T-helper 17 cell (primary cell): ENCODE measurements around the gene ZG16B. TPM values are rescaled to one million over a fixed set of nuclear protein-coding genes. Genes with fewer than 3 reads are reported as not detected.
A peak's percentile ranks its signal among the peaks of the same experiment; 100 is the strongest.

Source experiments
- ATAC-seq: fragments of 150-1000 bp; cut with Tn5 transposase; 2 replicates; pipeline ENCODE4 v1.10.0; 2021; ENCODE audit warnings: mild to moderate bottlenecking, moderate library complexity
- DNase-seq, 3 donors: peaks; one replicate each; pipeline versions ENCODE4 v3.0.0 to v3.0.0-alpha.2; 2020 to 2021
- H3K9me3 ChIP-seq: one replicate; pipeline ENCODE4 v1.7.0; 2013; ENCODE audit warnings: low read length, mild to moderate bottlenecking; ENCODE audit not compliant: control insufficient read depth, poor library complexity, severe bottlenecking
- H3K27ac Mint-ChIP-seq: one replicate; pipeline ENCODE4 v1.8.0; 2022; ENCODE audit warnings: mild to moderate bottlenecking, moderate library complexity, mixed read lengths
- H3K27me3 Mint-ChIP-seq: one replicate; pipeline ENCODE4 v1.8.0; 2022; ENCODE audit warnings: mixed read lengths
- H3K36me3 Mint-ChIP-seq: one replicate; pipeline ENCODE4 v1.8.0; 2022; ENCODE audit warnings: low read depth, mixed read lengths
- H3K4me1 Mint-ChIP-seq: one replicate; pipeline ENCODE4 v1.8.0; 2022; ENCODE audit warnings: mild to moderate bottlenecking, mixed read lengths
- H3K4me3 Mint-ChIP-seq: one replicate; pipeline ENCODE4 v1.8.0; 2022; ENCODE audit warnings: mild to moderate bottlenecking, moderate library complexity, mixed read lengths
- total RNA-seq, 4 donors: library from RNA in 2 of 4; stranded (reverse) in 2 of 4; gene quantifications; one replicate each; pipeline ENCODE4 v1.2.3 and lab custom pipeline; 2022 to 2026

Gene ZG16B
- total RNA-seq, 2 donors from 2014 or later, result not detected

GRCh38 chr16:2866431-2866830 lies 36.3 kb downstream of the ZG16B start:
- H3K9me3 ChIP-seq, result no peaks in the 10 kb centered on the region
- H3K4me3 Mint-ChIP-seq, result peak overlapping the region; percentile 65
- H3K4me1 Mint-ChIP-seq, result peaks cover 18% of the 10 kb centered on the region
- no peaks in the 10 kb centered on the region for H3K36me3 Mint-ChIP-seq
- ATAC-seq (peak; percentile 29), DNase-seq (no peak)
- peak overlapping the region; percentile 79 for H3K27ac Mint-ChIP-seq
- H3K27me3 Mint-ChIP-seq, result peaks cover 4% of the 10 kb centered on the region

- peak overlapping the region; percentile 89 for H3K4me3 Mint-ChIP-seq
- H3K36me3 Mint-ChIP-seq, result no peaks in the 10 kb centered on the region
- DNase-seq (no peak), ATAC-seq (no peak)
- H3K27me3 Mint-ChIP-seq, result peaks cover 4% of the 10 kb centered on the region
- peaks cover 18% of the 10 kb centered on the region for H3K4me1 Mint-ChIP-seq
- no peaks in the 10 kb centered on the region for H3K9me3 ChIP-seq
- peak overlapping the region; percentile 93 for H3K27ac Mint-ChIP-seq
These were observed 37.5 kb downstream of the ZG16B start for GRCh38 chr16:2867661-2867986.

- peak; percentile 97 for ATAC-seq
- Mint-ChIP-seq H3K27me3 (peaks cover 4% of the 10 kb centered on the region), H3K36me3 (no peaks in the 10 kb centered on the region), H3K4me1 (peaks cover 18% of the 10 kb centered on the region), H3K4me3 (peak overlapping the region; percentile 89), H3K27ac (peak overlapping the region; percentile 93)
- DNase-seq, result peak; percentile 90 to 99 (median 94)
- no peaks in the 10 kb centered on the region for H3K9me3 ChIP-seq
These were observed 38.1 kb downstream of the ZG16B start for GRCh38 chr16:2867987-2868789.

GRCh38 chr16:2871926-2872325 lies 41.8 kb downstream of the ZG16B start:
- Mint-ChIP-seq H3K36me3 (no peaks in the 10 kb centered on the region), H3K27me3 (no peaks in the 10 kb centered on the region), H3K4me3 (no peak overlapping the region), H3K4me1 (peaks cover 12% of the 10 kb centered on the region), H3K27ac (no peak overlapping the region)
- no peaks in the 10 kb centered on the region for H3K9me3 ChIP-seq
- DNase-seq (no peak), ATAC-seq (no peak)

GRCh38 chr16:2874032-2874911 lies 44.2 kb downstream of the ZG16B start:
- Mint-ChIP-seq H3K36me3 (no peaks in the 10 kb centered on the region), H3K27me3 (no peaks in the 10 kb centered on the region), H3K4me3 (no peak overlapping the region), H3K4me1 (peaks cover 4% of the 10 kb centered on the region), H3K27ac (peak overlapping the region; percentile 45)
- no peak for ATAC-seq
- DNase-seq, result no peak
- H3K9me3 ChIP-seq, result no peaks in the 10 kb centered on the region

- H3K4me1 Mint-ChIP-seq, result peaks cover 4% of the 10 kb centered on the region
- peak overlapping the region; percentile 45 for H3K27ac Mint-ChIP-seq
- DNase-seq (peak; percentile 39 to 72 (median 61)), ATAC-seq (peak; percentile 100)
- H3K36me3 Mint-ChIP-seq, result no peaks in the 10 kb centered on the region
- H3K27me3 Mint-ChIP-seq, result no peaks in the 10 kb centered on the region
- no peak overlapping the region for H3K4me3 Mint-ChIP-seq
- no peaks in the 10 kb centered on the region for H3K9me3 ChIP-seq
These were observed 44.8 kb downstream of the ZG16B start for GRCh38 chr16:2874912-2875362.

- H3K27ac Mint-ChIP-seq, result no peak overlapping the region
- H3K4me3 Mint-ChIP-seq, result no peak overlapping the region
- peaks cover 8% of the 10 kb centered on the region for H3K4me1 Mint-ChIP-seq
- DNase-seq (no peak), ATAC-seq (no peak)
- no peaks in the 10 kb centered on the region for H3K36me3 Mint-ChIP-seq
- no peaks in the 10 kb centered on the region for H3K9me3 ChIP-seq
- H3K27me3 Mint-ChIP-seq, result no peaks in the 10 kb centered on the region
These were observed 49.9 kb downstream of the ZG16B start for GRCh38 chr16:2879854-2880508.

Other genes with a start within 250 kb of the ZG16B start
- gene KCTD5, start 147.8 kb upstream of the ZG16B start, total RNA-seq, result 10 to 100 TPM; 19.6 to 21.9 TPM
- gene PRSS27, start 110.1 kb upstream of the ZG16B start, total RNA-seq, result 1 to 10 TPM in 1 of 2 donors, under 1 TPM in 1; 0.83 to 1.4 TPM
- 1,000 to 10,000 TPM; 1,185 to 1,285 TPM for gene SRRM2, start 77.7 kb upstream of the ZG16B start, total RNA-seq
- gene ELOB, start 53.0 kb upstream of the ZG16B start, total RNA-seq, result 100 to 1,000 TPM; 121 to 131 TPM
- gene PRSS33, start 42.7 kb upstream of the ZG16B start, total RNA-seq, result not detected
- not detected for gene PRSS41, start 31.8 kb upstream of the ZG16B start, total RNA-seq
- gene PRSS21, start 13.1 kb upstream of the ZG16B start, total RNA-seq, result 1 to 10 TPM in 1 of 2 donors, not detected in 1; 1.6 TPM
- gene PRSS22, start 27.9 kb downstream of the ZG16B start, total RNA-seq, result under 1 TPM; 0.37 to 0.92 TPM
- 10 to 100 TPM; 11.6 to 15.1 TPM for gene FLYWCH2, start 52.9 kb downstream of the ZG16B start, total RNA-seq
- gene FLYWCH1, start 81.6 kb downstream of the ZG16B start, total RNA-seq, result 10 to 100 TPM; 41.4 to 97.1 TPM
- not detected for gene KREMEN2, start 134.0 kb downstream of the ZG16B start, total RNA-seq
- gene PAQR4, start 139.0 kb downstream of the ZG16B start, total RNA-seq, result 1 to 10 TPM; 1.7 to 2.7 TPM
- not detected for gene PKMYT1, start 150.1 kb downstream of the ZG16B start, total RNA-seq
- not detected for gene CLDN9, start 182.6 kb downstream of the ZG16B start, total RNA-seq
- gene CLDN6, start 187.9 kb downstream of the ZG16B start, total RNA-seq, result not detected
- 1 to 10 TPM in 1 of 2 donors, under 1 TPM in 1; 0.92 to 1.3 TPM for gene TNFRSF12A, start 190.1 kb downstream of the ZG16B start, total RNA-seq
- 10 to 100 TPM; 10.6 to 14.4 TPM for gene HCFC1R1, start 193.6 kb downstream of the ZG16B start, total RNA-seq
- gene THOC6, start 193.7 kb downstream of the ZG16B start, total RNA-seq, result 10 to 100 TPM; 21.3 to 23.7 TPM
- gene BICDL2, start 206.6 kb downstream of the ZG16B start, total RNA-seq, result not detected
- gene MMP25, start 216.3 kb downstream of the ZG16B start, total RNA-seq, result 1 to 10 TPM; 1.4 to 1.5 TPM
- 1,000 to 10,000 TPM; 1,099 to 1,147 TPM for gene IL32, start 235.3 kb downstream of the ZG16B start, total RNA-seq